Measurements from ENCODE around the gene OR51G2. TPM values are rescaled to one million over a fixed set of nuclear protein-coding genes. Genes with fewer than 3 reads are reported as not detected.

OR51G2 gene
- total RNA-seq, 1 experiment from 2014 or later: not detected

DNA sequence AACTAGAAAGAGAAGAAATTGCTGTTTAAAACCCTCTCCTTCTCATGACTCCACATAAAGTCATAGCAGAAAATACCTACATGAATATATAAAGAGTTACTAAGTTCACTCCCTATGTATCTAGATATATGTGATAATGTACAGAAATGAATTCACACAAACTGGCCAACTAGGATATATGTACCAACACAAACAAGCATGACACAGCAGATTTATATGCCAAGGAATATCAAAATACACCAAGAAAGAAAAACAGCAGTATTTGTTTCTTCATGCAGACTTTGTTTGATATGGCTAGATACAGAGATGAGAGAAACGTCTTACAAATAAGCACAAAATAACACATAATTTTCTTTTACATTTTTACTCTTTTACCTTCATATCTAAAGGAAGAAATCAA, 3.2 kb upstream of the OR51G2 start:
- Mint-ChIP-seq H3K36me3 (ENCODE audit: insufficient read depth, unreplicated experiment) (no peaks in the 10 kb centered on the region), H3K27ac (ENCODE audit: unreplicated experiment) (no peak overlapping the region), H3K4me1 (ENCODE audit: low read depth, unreplicated experiment) (no peaks in the 10 kb centered on the region), H3K9me3 (ENCODE audit: unreplicated experiment) (no peaks in the 10 kb centered on the region), H3K4me3 (ENCODE audit: unreplicated experiment) (no peak overlapping the region), H3K27me3 (ENCODE audit: insufficient read depth, unreplicated experiment) (peaks cover 18% of the 10 kb centered on the region)
- DNase-seq: no peak
- Histone ChIP-seq H3K4me3 (ENCODE audit: low read depth, low read length) (no peak overlapping the region), H3K4me1 (no peaks in the 10 kb centered on the region), H3K27me3 (replicated peaks; ENCODE audit: control insufficient read depth, insufficient read depth, low read length) (no peaks in the 10 kb centered on the region), H3K9me3 (no peaks in the 10 kb centered on the region), H3K36me3 (ENCODE audit: control insufficient read depth, insufficient read depth, low read length) (no peaks in the 10 kb centered on the region)
- ChIA-PET CTCF (no interaction called here), POLR2A (no interaction called here)
- intact Hi-C loops (cut with micrococcal nuclease; ENCODE audit: unreplicated experiment): no loop called here
- BruUV-seq (replicated peaks): no TSS peak
- TF ChIP-seq, protein P1, sequence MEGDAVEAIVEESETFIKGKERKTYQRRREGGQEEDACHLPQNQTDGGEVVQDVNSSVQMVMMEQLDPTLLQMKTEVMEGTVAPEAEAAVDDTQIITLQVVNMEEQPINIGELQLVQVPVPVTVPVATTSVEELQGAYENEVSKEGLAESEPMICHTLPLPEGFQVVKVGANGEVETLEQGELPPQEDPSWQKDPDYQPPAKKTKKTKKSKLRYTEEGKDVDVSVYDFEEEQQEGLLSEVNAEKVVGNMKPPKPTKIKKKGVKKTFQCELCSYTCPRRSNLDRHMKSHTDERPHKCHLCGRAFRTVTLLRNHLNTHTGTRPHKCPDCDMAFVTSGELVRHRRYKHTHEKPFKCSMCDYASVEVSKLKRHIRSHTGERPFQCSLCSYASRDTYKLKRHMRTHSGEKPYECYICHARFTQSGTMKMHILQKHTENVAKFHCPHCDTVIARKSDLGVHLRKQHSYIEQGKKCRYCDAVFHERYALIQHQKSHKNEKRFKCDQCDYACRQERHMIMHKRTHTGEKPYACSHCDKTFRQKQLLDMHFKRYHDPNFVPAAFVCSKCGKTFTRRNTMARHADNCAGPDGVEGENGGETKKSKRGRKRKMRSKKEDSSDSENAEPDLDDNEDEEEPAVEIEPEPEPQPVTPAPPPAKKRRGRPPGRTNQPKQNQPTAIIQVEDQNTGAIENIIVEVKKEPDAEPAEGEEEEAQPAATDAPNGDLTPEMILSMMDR (IDR thresholded peaks at IDR 0.05; ENCODE audit: insufficient read depth in 1 of 2, low read depth in 1 of 2, low read length in 1 of 2, severe bottlenecking in 1 of 2, unreplicated experiment in 1 of 2): no peak

DNA sequence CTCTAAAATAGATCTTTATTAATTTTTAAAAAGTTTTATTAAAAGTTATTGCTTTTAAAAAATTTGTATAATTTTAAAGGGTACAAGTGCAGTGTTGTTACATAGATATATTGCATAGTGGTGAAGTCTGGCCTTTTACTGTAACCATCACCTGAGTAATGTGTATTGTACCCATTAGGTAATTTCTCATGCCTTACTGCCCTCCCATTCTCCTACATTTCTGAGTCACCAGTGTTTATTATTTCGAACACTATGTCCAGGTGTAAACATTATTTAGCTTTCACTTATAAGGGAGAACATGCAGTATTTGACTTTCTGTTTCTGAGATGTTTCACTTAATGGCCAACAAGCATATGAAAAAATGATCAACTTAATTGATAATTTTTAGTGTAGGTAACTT, 2.6 kb upstream of the OR51G2 start:
- CTCF ChIA-PET: no interaction called here

DNA sequence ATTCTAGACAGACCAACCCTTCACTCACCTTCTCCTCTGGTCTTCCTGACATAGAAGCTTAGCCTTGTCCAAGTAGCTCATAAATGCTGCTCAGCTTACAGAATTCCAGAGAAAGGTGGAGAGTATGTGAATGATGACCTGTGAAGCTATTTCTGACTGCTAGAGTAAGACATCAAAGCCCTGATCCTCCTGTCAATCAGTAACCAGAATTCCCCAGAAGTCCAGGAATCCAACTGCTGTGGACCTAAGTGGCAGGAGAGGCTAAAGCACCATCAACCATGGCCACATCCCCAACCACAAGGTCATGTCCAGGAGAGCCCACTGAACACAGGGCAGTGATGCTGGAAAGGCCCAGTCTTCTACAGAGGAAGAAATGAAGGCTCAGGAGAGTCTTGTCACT, 2.6 kb downstream of the OR51G2 start:
- Histone ChIP-seq H3K4me3 (ENCODE audit: low read depth, low read length) (no peak overlapping the region), H3K9me3 (no peaks in the 10 kb centered on the region), H3K36me3 (ENCODE audit: control insufficient read depth, insufficient read depth, low read length) (no peaks in the 10 kb centered on the region), H3K27me3 (replicated peaks; ENCODE audit: control insufficient read depth, insufficient read depth, low read length) (no peaks in the 10 kb centered on the region), H3K4me1 (no peaks in the 10 kb centered on the region; the same call in 1 of the 2 replicates)
- H3K9me3 Mint-ChIP-seq (ENCODE audit: unreplicated experiment): no peaks in the 10 kb centered on the region
- H3K27ac Mint-ChIP-seq (ENCODE audit: unreplicated experiment): peak overlapping the region; percentile 43
- TF ChIP-seq, protein P1 (IDR thresholded peaks at IDR 0.05; ENCODE audit: insufficient read depth in 1 of 2, low read depth in 1 of 2, low read length in 1 of 2, severe bottlenecking in 1 of 2, unreplicated experiment in 1 of 2): no peak
- peak; percentile 33 to 52 for DNase-seq
- H3K4me1 Mint-ChIP-seq (ENCODE audit: low read depth, unreplicated experiment): peaks cover 11% of the 10 kb centered on the region
- H3K36me3 Mint-ChIP-seq (ENCODE audit: insufficient read depth, unreplicated experiment): no peaks in the 10 kb centered on the region
- ChIA-PET CTCF (no interaction called here), POLR2A (no interaction called here)
- peak overlapping the region; percentile 1 for H3K4me3 Mint-ChIP-seq (ENCODE audit: unreplicated experiment)
- intact Hi-C loops (cut with micrococcal nuclease; ENCODE audit: unreplicated experiment): no loop called here
- no TSS peak for BruUV-seq (replicated peaks)
- H3K27me3 Mint-ChIP-seq (ENCODE audit: insufficient read depth, unreplicated experiment): no peaks in the 10 kb centered on the region

More for the DNA sequence above, 2.6 kb upstream of the OR51G2 start:
- Mint-ChIP-seq H3K4me1 (ENCODE audit: low read depth, unreplicated experiment) (no peaks in the 10 kb centered on the region), H3K4me3 (ENCODE audit: unreplicated experiment) (no peak overlapping the region), H3K9me3 (ENCODE audit: unreplicated experiment) (no peaks in the 10 kb centered on the region), H3K27me3 (ENCODE audit: insufficient read depth, unreplicated experiment) (peaks cover 18% of the 10 kb centered on the region), H3K36me3 (ENCODE audit: insufficient read depth, unreplicated experiment) (no peaks in the 10 kb centered on the region), H3K27ac (ENCODE audit: unreplicated experiment) (no peak overlapping the region)
- Histone ChIP-seq H3K4me3 (ENCODE audit: low read depth, low read length) (no peak overlapping the region), H3K4me1 (no peaks in the 10 kb centered on the region), H3K27me3 (replicated peaks; ENCODE audit: control insufficient read depth, insufficient read depth, low read length) (no peaks in the 10 kb centered on the region), H3K9me3 (no peaks in the 10 kb centered on the region), H3K36me3 (ENCODE audit: control insufficient read depth, insufficient read depth, low read length) (no peaks in the 10 kb centered on the region)
- DNase-seq: no peak
- POLR2A ChIA-PET: no interaction called here
- TF ChIP-seq, protein P1 (IDR thresholded peaks at IDR 0.05; ENCODE audit: insufficient read depth in 1 of 2, low read depth in 1 of 2, low read length in 1 of 2, severe bottlenecking in 1 of 2, unreplicated experiment in 1 of 2): no peak
- no TSS peak for BruUV-seq (replicated peaks)
- intact Hi-C loops (cut with micrococcal nuclease; ENCODE audit: unreplicated experiment): no loop called here
